Small intestine (tissue), 7 donors: ENCODE measurements around the gene ACSBG1. TPM values are rescaled to one million over a fixed set of nuclear protein-coding genes. Genes with fewer than 3 reads are reported as not detected.

Experiments used
- DNase-seq, 2 donors: peaks; one replicate each; pipeline versions ENCODE4 v3.0.0 to v3.0.0-alpha.2; 2013
- FAIRE-seq: peaks from 2 replicates; lab custom pipeline; 2012; peaks lifted over from hg19 to GRCh38; lab: Jason Lieb, UNC
- H3K27ac ChIP-seq, 3 donors: one replicate each; pipeline ENCODE4 v1.5.1; 2013; ENCODE audit warnings: low read length in 2 of 3, mild to moderate bottlenecking in 2 of 3, control low read depth in 1 of 3, inconsistent platforms in 1 of 3, low read depth in 1 of 3, moderate library complexity in 1 of 3
- H3K27me3 ChIP-seq, 3 donors: one replicate each; pipeline ENCODE4 v1.6.1; 2013; ENCODE audit warnings: low read length in 3 of 3, inconsistent platforms in 1 of 3; ENCODE audit not compliant: control insufficient read depth in 3 of 3, insufficient read depth in 3 of 3
- H3K36me3 ChIP-seq, 3 donors: one replicate each; pipeline ENCODE4 v1.6.1; 2013; ENCODE audit warnings: low read length in 3 of 3, inconsistent platforms in 1 of 3, low read depth in 1 of 3, mild to moderate bottlenecking in 1 of 3, moderate library complexity in 1 of 3; ENCODE audit not compliant: control insufficient read depth in 3 of 3, insufficient read depth in 2 of 3
- H3K4me1 ChIP-seq, 3 donors: one replicate each; pipeline ENCODE4 v1.6.1; 2013; ENCODE audit warnings: low read length in 2 of 3, inconsistent platforms in 1 of 3, low read depth in 1 of 3, mild to moderate bottlenecking in 1 of 3, moderate library complexity in 1 of 3; ENCODE audit not compliant: control insufficient read depth in 3 of 3, insufficient read depth in 2 of 3
- H3K4me3 ChIP-seq, 3 donors: one replicate each; pipeline ENCODE4 v1.5.1; 2013; ENCODE audit warnings: low read length in 3 of 3, control low read depth in 1 of 3, inconsistent platforms in 1 of 3, low read depth in 1 of 3, mild to moderate bottlenecking in 1 of 3, moderate library complexity in 1 of 3
- H3K9me3 ChIP-seq, 2 donors: one replicate each; pipeline ENCODE4 v1.6.1; 2013; ENCODE audit warnings: low read depth in 1 of 2, low read length in 1 of 2; ENCODE audit not compliant: control insufficient read depth in 2 of 2, insufficient read depth in 1 of 2
- WGBS, 3 donors: extraction: QIAGEN DNeasy Blood & Tissue Kit; methylation state at CpG; one replicate each; pipeline ENCODE4 v1.1.7; 2013; 5-methylcytosine and 5-hydroxymethylcytosine counted together
- polyA plus RNA-seq, 4 donors: library from polyadenylated mRNA; stranded (reverse) in 3 of 4; unstranded in 1 of 4; fragments of 200-250 nt in 3 of 4; fragments of 120-200 nt in 1 of 4; gene quantifications; one replicate each; pipeline versions ENCODE4 v1.2.1 to v1.2.3, GENCODE V29; 2013
- donor health status: healthy with polysubstance abuse.
- donor health status: control.
- donor health status: control.
- donor health status: Bipolar disorder and iron deficiency.
- donor health status: healthy.

The ACSBG1 gene
- polyA plus RNA-seq, 4 donors = 0.54 to 0.67 (median 0.55) TPM

DNA sequence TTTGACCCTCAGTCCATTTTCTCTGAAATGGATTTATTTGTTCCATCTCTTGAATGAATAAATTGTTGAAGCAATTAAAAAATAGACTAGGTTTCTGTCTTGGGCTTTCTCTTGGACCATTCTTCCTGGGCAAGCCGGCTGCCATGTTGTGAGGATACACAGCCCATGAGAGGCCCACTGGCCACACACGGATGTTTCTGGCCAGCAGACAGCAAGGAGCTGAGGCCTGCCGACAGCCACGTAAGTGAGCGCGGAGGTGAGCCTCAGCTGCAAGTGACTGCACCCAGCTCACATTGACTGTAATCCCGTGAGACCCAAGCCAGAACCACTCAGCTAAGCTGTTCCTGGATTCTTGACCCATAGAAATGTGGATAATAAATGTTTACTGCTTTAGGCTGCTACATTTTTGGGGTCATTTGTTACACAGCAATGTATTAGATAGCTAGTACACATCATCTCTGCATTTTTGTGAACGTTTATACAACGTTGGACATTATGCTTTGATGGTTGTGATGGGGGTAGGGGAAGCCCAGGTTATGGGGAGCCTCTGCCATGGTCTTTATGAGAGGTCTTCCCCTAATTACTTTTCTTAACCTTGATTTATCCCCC is 62.4 kb downstream of the ACSBG1 start:
- DNase-seq = no peak
- no peak for FAIRE-seq
- Histone ChIP-seq H3K36me3 (peaks cover 11 to 52% (median 23%) of the 10 kb centered on the region in 3 donors), H3K27me3 (no peaks in the 10 kb centered on the region), H3K4me3 (no peak overlapping the region), H3K4me1 (peaks cover 0 to 5% (median 0%) of the 10 kb centered on the region in 3 donors), H3K9me3 (peaks cover 0 to 8% of the 10 kb centered on the region in 2 donors), H3K27ac (no peak overlapping the region)
- 95 to 99% (median 97%) methylated on average over 9 of the region's 9 CpGs for WGBS, 3 donors

GRCh38 chr15:78170848-78171773 is 63.3 kb downstream of the ACSBG1 start:
- no peak overlapping the region for H3K4me3 ChIP-seq
- peaks cover 0 to 8% of the 10 kb centered on the region in 2 donors for H3K9me3 ChIP-seq
- H3K36me3 ChIP-seq = peaks cover 11 to 58% (median 26%) of the 10 kb centered on the region in 3 donors
- H3K27me3 ChIP-seq = no peaks in the 10 kb centered on the region
- 87 to 90% (median 90%) methylated on average over 17 of the region's 17 CpGs for WGBS, 3 donors
- FAIRE-seq (no peak), DNase-seq (no peak)
- no peak overlapping the region for H3K27ac ChIP-seq
- peaks cover 0 to 5% (median 0%) of the 10 kb centered on the region in 3 donors for H3K4me1 ChIP-seq

DNA sequence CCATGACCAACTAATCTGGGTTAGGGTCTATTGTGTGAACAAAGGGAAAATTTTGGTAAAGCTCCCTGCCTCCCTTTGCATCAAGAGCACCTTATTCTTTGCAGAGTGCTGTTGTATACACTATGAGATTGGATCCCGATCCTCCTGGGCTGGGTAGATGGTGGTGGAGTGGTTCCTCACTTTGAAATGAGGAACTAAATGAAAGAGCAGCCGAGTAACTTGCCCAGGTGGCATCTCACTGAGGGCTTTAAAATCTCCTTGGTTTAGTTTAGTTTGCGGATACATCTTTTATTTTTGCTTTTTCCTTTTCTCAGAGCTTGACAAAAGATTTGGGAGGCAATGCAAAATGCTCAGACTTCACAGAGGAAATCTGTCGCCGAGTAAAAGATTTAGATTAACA is 65.8 kb downstream of the ACSBG1 start:
- no peaks in the 10 kb centered on the region for H3K4me1 ChIP-seq
- peaks cover 13 to 67% (median 32%) of the 10 kb centered on the region in 3 donors for H3K36me3 ChIP-seq
- no peak for FAIRE-seq
- peaks cover 0 to 8% of the 10 kb centered on the region in 2 donors for H3K9me3 ChIP-seq
- WGBS, 3 donors = 84 to 91% (median 86%) methylated on average over 5 of the region's 5 CpGs
- no peak overlapping the region for H3K27ac ChIP-seq
- no peaks in the 10 kb centered on the region for H3K27me3 ChIP-seq
- no peak for DNase-seq
- no peak overlapping the region for H3K4me3 ChIP-seq

- peaks cover 0 to 8% of the 10 kb centered on the region in 2 donors for H3K9me3 ChIP-seq
- no peaks in the 10 kb centered on the region for H3K4me1 ChIP-seq
- 73 to 78% (median 75%) methylated on average over 10 of the region's 10 CpGs for WGBS, 3 donors
- no peak for FAIRE-seq
- H3K4me3 ChIP-seq = no peak overlapping the region
- H3K27me3 ChIP-seq = no peaks in the 10 kb centered on the region
- H3K27ac ChIP-seq = no peak overlapping the region
- peak; percentile 25 to 29 for DNase-seq
- H3K36me3 ChIP-seq = peaks cover 13 to 63% (median 37%) of the 10 kb centered on the region in 3 donors
Measured at GRCh38 chr15:78167227-78167888, 67.0 kb downstream of the ACSBG1 start.

GRCh38 chr15:78164010-78164409 is 70.4 kb downstream of the ACSBG1 start:
- FAIRE-seq (no peak), DNase-seq (no peak)
- Histone ChIP-seq H3K9me3 (no peaks in the 10 kb centered on the region), H3K4me1 (no peaks in the 10 kb centered on the region), H3K36me3 (peaks cover 21 to 62% (median 40%) of the 10 kb centered on the region in 3 donors), H3K27ac (no peak overlapping the region), H3K27me3 (no peaks in the 10 kb centered on the region), H3K4me3 (no peak overlapping the region)
- 92 to 100% (median 97%) methylated on average over 2 of the region's 2 CpGs for WGBS, 3 donors

- 91 to 95% (median 94%) methylated on average over 13 of the region's 13 CpGs for WGBS, 3 donors
- DNase-seq = no peak
Measured at GRCh38 chr15:78162038-78162437, 72.3 kb downstream of the ACSBG1 start.

GRCh38 chr15:78159395-78159794 is 75.0 kb downstream of the ACSBG1 start:
- 93 to 100% (median 98%) methylated on average over 3 of the region's 3 CpGs for WGBS, 3 donors
- Histone ChIP-seq H3K4me3 (no peak overlapping the region), H3K27me3 (no peaks in the 10 kb centered on the region), H3K9me3 (no peaks in the 10 kb centered on the region), H3K27ac (no peak overlapping the region), H3K36me3 (peaks cover 11 to 44% (median 21%) of the 10 kb centered on the region in 3 donors), H3K4me1 (peaks cover 0 to 3% (median 0%) of the 10 kb centered on the region in 3 donors)
- FAIRE-seq (no peak), DNase-seq (no peak)

More at GRCh38 chr15:78162038-78162437, 72.3 kb downstream of the ACSBG1 start:
- Histone ChIP-seq H3K9me3 (no peaks in the 10 kb centered on the region), H3K27me3 (no peaks in the 10 kb centered on the region), H3K4me1 (no peaks in the 10 kb centered on the region), H3K27ac (no peak overlapping the region), H3K4me3 (no peak overlapping the region), H3K36me3 (peaks cover 13 to 63% (median 29%) of the 10 kb centered on the region in 3 donors)
- FAIRE-seq = no peak

DNA sequence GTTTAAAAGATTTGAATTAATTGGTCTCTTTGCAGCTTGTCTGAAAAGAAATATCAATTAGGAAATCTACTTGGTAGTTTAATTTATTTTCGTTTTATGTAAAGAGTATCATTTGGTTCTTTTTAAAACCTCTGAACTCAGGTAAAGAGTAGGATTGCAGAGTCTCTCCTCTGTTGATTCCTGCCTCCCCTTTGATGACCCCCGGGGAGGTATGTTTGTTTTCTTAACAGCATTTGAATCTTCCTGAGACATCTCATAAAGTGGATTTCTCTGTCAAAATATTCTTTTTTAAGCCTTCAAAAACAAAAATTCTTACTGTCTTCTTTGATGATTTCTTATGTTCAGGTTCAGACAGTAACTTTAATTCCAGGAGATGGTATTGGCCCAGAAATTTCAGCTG is 77.2 kb downstream of the ACSBG1 start:
- DNase-seq (no peak), FAIRE-seq (no peak)
- Histone ChIP-seq H3K4me1 (peaks cover 0 to 3% (median 0%) of the 10 kb centered on the region in 3 donors), H3K4me3 (no peak overlapping the region), H3K27ac (no peak overlapping the region), H3K27me3 (no peaks in the 10 kb centered on the region), H3K9me3 (no peaks in the 10 kb centered on the region), H3K36me3 (peaks cover 10 to 34% (median 18%) of the 10 kb centered on the region in 3 donors)
- WGBS, 3 donors = 35 to 50% (median 46%) methylated on average over 2 of the region's 2 CpGs
